ENCODE measurements around the gene RAB3GAP2.
"Not testable (repeated sequence)": the region's sequence is repeated elsewhere in the genome, so short reads cannot be mapped to it uniquely, and the experiment has no call there.

The RAB3GAP2 gene

GRCh38 chr1:220255204-220255603, 17.0 kb downstream of the RAB3GAP2 start:
- no peak overlapping the region for H3K9ac ChIP-seq (ENCODE audit: low read length)
- H3K27me3 ChIP-seq (replicated peaks; ENCODE audit: control insufficient read depth, insufficient read depth, low read length): no peaks in the 10 kb centered on the region
- peaks cover 19% of the 10 kb centered on the region for H3K36me3 ChIP-seq (ENCODE audit: control insufficient read depth, insufficient read depth, low read length, severe bottlenecking)
- no peak overlapping the region for H3K4me3 ChIP-seq (ENCODE audit: low read length)
- DNase-seq (ENCODE audit: low read depth): no peak
- no peaks in the 10 kb centered on the region for H3K4me1 ChIP-seq (ENCODE audit: control insufficient read depth, insufficient read depth, low read length)
- H3K9me3 ChIP-seq (ENCODE audit: control insufficient read depth, low read length): no peaks in the 10 kb centered on the region

DNA sequence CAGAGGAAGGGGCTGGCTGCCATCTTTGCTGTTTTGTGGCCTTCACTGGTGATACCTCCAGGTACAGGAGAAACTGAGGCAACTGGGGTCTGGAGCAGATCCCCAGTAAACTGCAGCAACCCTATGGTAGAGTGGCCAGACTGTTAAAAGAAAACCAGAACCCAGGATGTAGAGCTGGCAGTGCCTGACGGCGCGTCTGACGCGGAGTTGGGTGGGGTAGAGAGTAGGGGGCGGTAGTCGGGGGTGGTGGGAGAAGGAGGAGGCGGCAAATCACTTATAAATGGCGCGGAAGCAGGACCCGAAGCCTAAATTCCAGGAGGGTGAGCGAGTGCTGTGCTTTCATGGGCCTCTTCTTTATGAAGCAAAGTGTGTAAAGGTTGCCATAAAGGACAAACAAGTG, 19.0 kb downstream of the RAB3GAP2 start:
- H3K27me3 ChIP-seq (replicated peaks; ENCODE audit: control insufficient read depth, insufficient read depth, low read length); DNase-seq (ENCODE audit: low read depth); H3K4me3 ChIP-seq (ENCODE audit: low read length); H3K9ac ChIP-seq (ENCODE audit: low read length); H3K4me1 ChIP-seq (ENCODE audit: control insufficient read depth, insufficient read depth, low read length): not testable (repeated sequence)
- Histone ChIP-seq H3K9me3 (ENCODE audit: control insufficient read depth, low read length) (peaks cover 16% of the 10 kb centered on the region), H3K36me3 (ENCODE audit: control insufficient read depth, insufficient read depth, low read length, severe bottlenecking) (peaks cover 37% of the 10 kb centered on the region)

DNA sequence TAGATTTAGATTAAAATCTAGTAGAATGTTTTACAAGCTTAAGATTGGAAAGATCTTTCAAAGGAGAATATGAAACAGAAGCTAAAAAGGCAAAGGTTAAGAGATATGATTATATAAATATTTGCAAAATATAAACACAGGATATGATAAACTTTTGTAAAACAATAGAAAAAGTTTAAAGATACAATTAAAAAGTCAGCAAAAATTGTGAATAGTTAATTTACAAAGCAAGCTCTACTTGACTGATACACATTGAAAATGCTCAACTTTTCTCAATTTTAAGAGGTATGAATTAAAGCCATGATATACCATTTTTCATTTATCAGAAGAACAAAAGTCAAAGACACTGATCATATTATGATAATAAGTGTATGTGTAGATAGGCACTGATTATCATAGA, 21.0 kb downstream of the RAB3GAP2 start:
- Histone ChIP-seq H3K4me1 (ENCODE audit: control insufficient read depth, insufficient read depth, low read length) (no peaks in the 10 kb centered on the region), H3K36me3 (ENCODE audit: control insufficient read depth, insufficient read depth, low read length, severe bottlenecking) (peaks cover 37% of the 10 kb centered on the region), H3K27me3 (replicated peaks; ENCODE audit: control insufficient read depth, insufficient read depth, low read length) (no peaks in the 10 kb centered on the region), H3K9me3 (ENCODE audit: control insufficient read depth, low read length) (peaks cover 16% of the 10 kb centered on the region), H3K4me3 (ENCODE audit: low read length) (no peak overlapping the region), H3K9ac (ENCODE audit: low read length) (no peak overlapping the region)
- DNase-seq (ENCODE audit: low read depth): no peak

- H3K27me3 ChIP-seq (replicated peaks; ENCODE audit: control insufficient read depth, insufficient read depth, low read length): no peaks in the 10 kb centered on the region
- H3K9ac ChIP-seq (ENCODE audit: low read length): no peak overlapping the region
- H3K4me1 ChIP-seq (ENCODE audit: control insufficient read depth, insufficient read depth, low read length): no peaks in the 10 kb centered on the region
- no peak overlapping the region for H3K4me3 ChIP-seq (ENCODE audit: low read length)
- DNase-seq (ENCODE audit: low read depth): no peak
- H3K9me3 ChIP-seq (ENCODE audit: control insufficient read depth, low read length): peaks cover 16% of the 10 kb centered on the region
- H3K36me3 ChIP-seq (ENCODE audit: control insufficient read depth, insufficient read depth, low read length, severe bottlenecking): peaks cover 37% of the 10 kb centered on the region
These were observed 21.6 kb downstream of the RAB3GAP2 start for GRCh38 chr1:220250681-220251080.

- Histone ChIP-seq H3K9me3 (ENCODE audit: control insufficient read depth, low read length) (peaks cover 16% of the 10 kb centered on the region), H3K9ac (ENCODE audit: low read length) (no peak overlapping the region), H3K36me3 (ENCODE audit: control insufficient read depth, insufficient read depth, low read length, severe bottlenecking) (peaks cover 37% of the 10 kb centered on the region), H3K27me3 (replicated peaks; ENCODE audit: control insufficient read depth, insufficient read depth, low read length) (no peaks in the 10 kb centered on the region), H3K4me1 (ENCODE audit: control insufficient read depth, insufficient read depth, low read length) (no peaks in the 10 kb centered on the region), H3K4me3 (ENCODE audit: low read length) (no peak overlapping the region)
- DNase-seq (ENCODE audit: low read depth): no peak
These were observed 22.7 kb downstream of the RAB3GAP2 start for GRCh38 chr1:220249522-220249921.

GRCh38 chr1:220248715-220249265, 23.5 kb downstream of the RAB3GAP2 start:
- not testable (repeated sequence) for H3K9ac ChIP-seq (ENCODE audit: low read length); H3K4me1 ChIP-seq (ENCODE audit: control insufficient read depth, insufficient read depth, low read length); H3K27me3 ChIP-seq (replicated peaks; ENCODE audit: control insufficient read depth, insufficient read depth, low read length); DNase-seq (ENCODE audit: low read depth); H3K4me3 ChIP-seq (ENCODE audit: low read length)
- Histone ChIP-seq H3K36me3 (ENCODE audit: control insufficient read depth, insufficient read depth, low read length, severe bottlenecking) (peaks cover 37% of the 10 kb centered on the region), H3K9me3 (ENCODE audit: control insufficient read depth, low read length) (peaks cover 16% of the 10 kb centered on the region)

DNA sequence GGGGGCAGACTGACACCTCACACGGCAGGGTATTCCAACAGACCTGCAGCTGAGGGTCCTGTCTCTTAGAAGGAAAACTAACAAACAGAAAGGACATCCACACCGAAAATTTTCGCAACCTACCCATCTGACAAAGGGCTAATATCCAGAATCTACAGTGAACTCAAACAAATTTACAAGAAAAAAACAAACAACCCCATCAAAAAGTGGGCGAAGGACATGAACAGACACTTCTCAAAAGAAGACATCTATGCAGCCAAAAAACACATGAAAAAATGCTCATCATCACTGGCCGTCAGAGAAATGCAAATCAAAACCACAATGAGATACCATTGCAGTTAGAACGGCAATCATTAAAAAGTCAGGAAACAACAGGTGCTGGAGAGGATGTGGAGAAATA, 26.4 kb downstream of the RAB3GAP2 start:
- peaks cover 16% of the 10 kb centered on the region for H3K9me3 ChIP-seq (ENCODE audit: control insufficient read depth, low read length)
- not testable (repeated sequence) for DNase-seq (ENCODE audit: low read depth); H3K4me1 ChIP-seq (ENCODE audit: control insufficient read depth, insufficient read depth, low read length); H3K27me3 ChIP-seq (replicated peaks; ENCODE audit: control insufficient read depth, insufficient read depth, low read length); H3K4me3 ChIP-seq (ENCODE audit: low read length); H3K9ac ChIP-seq (ENCODE audit: low read length)
- H3K36me3 ChIP-seq (ENCODE audit: control insufficient read depth, insufficient read depth, low read length, severe bottlenecking): peaks cover 19% of the 10 kb centered on the region

- peaks cover 5% of the 10 kb centered on the region for H3K9me3 ChIP-seq (ENCODE audit: control insufficient read depth, low read length)
- no peak overlapping the region for H3K4me3 ChIP-seq (ENCODE audit: low read length)
- peaks cover 6% of the 10 kb centered on the region for H3K36me3 ChIP-seq (ENCODE audit: control insufficient read depth, insufficient read depth, low read length, severe bottlenecking)
- no peak overlapping the region for H3K9ac ChIP-seq (ENCODE audit: low read length)
- H3K27me3 ChIP-seq (replicated peaks; ENCODE audit: control insufficient read depth, insufficient read depth, low read length): no peaks in the 10 kb centered on the region
- H3K4me1 ChIP-seq (ENCODE audit: control insufficient read depth, insufficient read depth, low read length): peaks cover 8% of the 10 kb centered on the region
- no peak for DNase-seq (ENCODE audit: low read depth)
These were observed 28.3 kb downstream of the RAB3GAP2 start for GRCh38 chr1:220243947-220244346.

GRCh38 chr1:220241072-220241663, 31.1 kb downstream of the RAB3GAP2 start:
- no peak for DNase-seq (ENCODE audit: low read depth)
- H3K9ac ChIP-seq (ENCODE audit: low read length): no peak overlapping the region
- peaks cover 8% of the 10 kb centered on the region for H3K4me1 ChIP-seq (ENCODE audit: control insufficient read depth, insufficient read depth, low read length)
- H3K36me3 ChIP-seq (ENCODE audit: control insufficient read depth, insufficient read depth, low read length, severe bottlenecking): no peaks in the 10 kb centered on the region
- H3K27me3 ChIP-seq (replicated peaks; ENCODE audit: control insufficient read depth, insufficient read depth, low read length): no peaks in the 10 kb centered on the region
- H3K4me3 ChIP-seq (ENCODE audit: low read length): no peak overlapping the region
- no peaks in the 10 kb centered on the region for H3K9me3 ChIP-seq (ENCODE audit: control insufficient read depth, low read length)

DNA sequence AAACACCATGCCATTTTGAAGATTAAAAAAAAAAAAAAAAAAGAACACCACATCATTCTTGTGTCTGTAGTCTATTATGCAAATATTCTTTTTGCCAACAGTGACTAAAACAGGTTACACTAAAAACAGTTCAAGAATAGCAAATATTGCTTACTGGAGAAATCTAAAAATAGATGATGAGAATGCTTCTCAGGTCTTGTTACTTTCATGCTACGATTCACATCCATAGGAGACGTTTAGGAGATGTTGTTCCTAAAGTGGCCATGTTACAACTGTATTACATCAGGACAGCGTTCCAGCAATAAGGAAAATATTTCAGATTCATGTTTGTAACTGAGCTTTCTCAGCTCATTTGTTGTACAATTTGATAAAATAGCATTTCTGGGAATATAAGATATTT, 32.3 kb downstream of the RAB3GAP2 start:
- H3K9me3 ChIP-seq (ENCODE audit: control insufficient read depth, low read length): no peaks in the 10 kb centered on the region
- H3K4me1 ChIP-seq (ENCODE audit: control insufficient read depth, insufficient read depth, low read length): peaks cover 14% of the 10 kb centered on the region
- no peaks in the 10 kb centered on the region for H3K27me3 ChIP-seq (replicated peaks; ENCODE audit: control insufficient read depth, insufficient read depth, low read length)
- H3K4me3 ChIP-seq (ENCODE audit: low read length): no peak overlapping the region
- no peak for DNase-seq (ENCODE audit: low read depth)
- no peaks in the 10 kb centered on the region for H3K36me3 ChIP-seq (ENCODE audit: control insufficient read depth, insufficient read depth, low read length, severe bottlenecking)
- H3K9ac ChIP-seq (ENCODE audit: low read length): no peak overlapping the region

DNA sequence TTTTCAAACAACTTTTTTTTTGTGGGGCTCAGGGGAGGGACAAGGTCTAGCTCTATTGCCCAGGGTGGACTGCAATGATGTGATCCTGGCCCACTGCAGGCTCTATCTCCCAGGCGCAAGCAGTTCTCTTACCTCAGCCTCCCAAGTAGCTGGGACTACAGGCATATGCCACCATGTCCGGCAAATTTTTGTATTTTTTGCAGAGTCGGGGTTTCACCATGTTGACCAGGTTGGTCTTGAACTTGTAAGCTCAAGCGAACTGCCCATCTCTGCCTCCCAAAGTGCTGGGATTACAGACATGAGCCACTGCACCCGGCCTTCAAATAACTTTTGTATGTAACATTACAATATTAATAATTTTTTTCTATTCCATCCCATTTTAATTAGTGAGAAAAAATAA, 33.0 kb downstream of the RAB3GAP2 start:
- H3K4me1 ChIP-seq (ENCODE audit: control insufficient read depth, insufficient read depth, low read length): peaks cover 16% of the 10 kb centered on the region
- H3K27me3 ChIP-seq (replicated peaks; ENCODE audit: control insufficient read depth, insufficient read depth, low read length): no peaks in the 10 kb centered on the region
- no peak for DNase-seq (ENCODE audit: low read depth)
- H3K9me3 ChIP-seq (ENCODE audit: control insufficient read depth, low read length): no peaks in the 10 kb centered on the region
- no peak overlapping the region for H3K9ac ChIP-seq (ENCODE audit: low read length)
- no peaks in the 10 kb centered on the region for H3K36me3 ChIP-seq (ENCODE audit: control insufficient read depth, insufficient read depth, low read length, severe bottlenecking)
- H3K4me3 ChIP-seq (ENCODE audit: low read length): no peak overlapping the region

DNA sequence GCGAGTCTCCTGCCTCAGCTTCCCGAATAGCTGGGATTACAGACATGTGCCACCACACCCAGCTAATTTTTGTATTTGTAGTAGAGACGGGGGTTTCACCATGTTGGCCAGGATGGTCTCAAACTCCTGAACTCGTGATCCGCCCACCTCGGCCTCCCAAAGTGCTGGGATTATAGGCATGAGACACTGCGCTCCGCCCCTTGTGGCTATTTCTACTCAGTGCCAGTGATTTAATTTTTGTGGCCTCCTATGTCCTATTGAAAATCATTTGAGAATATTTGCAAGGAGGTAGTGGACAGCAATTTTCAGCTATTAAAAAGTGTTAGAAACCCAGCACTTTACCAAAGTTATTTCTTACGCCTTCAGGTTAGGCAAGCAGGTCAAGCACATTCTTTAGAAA, 36.0 kb downstream of the RAB3GAP2 start:
- not testable (repeated sequence) for H3K27me3 ChIP-seq (replicated peaks; ENCODE audit: control insufficient read depth, insufficient read depth, low read length); H3K9ac ChIP-seq (ENCODE audit: low read length); H3K4me3 ChIP-seq (ENCODE audit: low read length); H3K9me3 ChIP-seq (ENCODE audit: control insufficient read depth, low read length); DNase-seq (ENCODE audit: low read depth)
- Histone ChIP-seq H3K4me1 (ENCODE audit: control insufficient read depth, insufficient read depth, low read length) (peaks cover 16% of the 10 kb centered on the region), H3K36me3 (ENCODE audit: control insufficient read depth, insufficient read depth, low read length, severe bottlenecking) (peaks cover 13% of the 10 kb centered on the region)
